Measurements from ENCODE around the gene NFIA.

The NFIA gene

GRCh38 chr1:61318319-61319125 lies 236.2 kb downstream of the NFIA start:
- DNase-seq: no peak

DNA sequence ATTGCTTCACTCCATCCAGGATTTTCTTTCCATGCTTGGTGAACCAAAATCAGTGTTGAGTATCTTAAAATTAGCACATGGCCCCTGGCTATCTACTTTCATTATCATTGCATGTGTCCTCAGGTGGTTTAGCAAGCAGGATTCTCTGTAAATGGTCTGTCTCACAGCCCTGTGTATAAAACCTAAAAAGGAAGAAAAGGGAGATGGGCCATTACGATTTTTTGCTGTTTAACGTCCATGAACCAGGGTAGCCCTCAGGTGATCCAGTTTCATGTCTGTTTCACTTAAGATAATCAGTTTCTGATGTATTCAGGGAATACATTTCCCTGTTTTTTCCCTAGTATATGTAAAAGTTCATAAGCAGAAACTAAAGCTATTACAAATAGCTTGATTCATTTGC lies 238.2 kb downstream of the NFIA start:
- no peak for DNase-seq

DNA sequence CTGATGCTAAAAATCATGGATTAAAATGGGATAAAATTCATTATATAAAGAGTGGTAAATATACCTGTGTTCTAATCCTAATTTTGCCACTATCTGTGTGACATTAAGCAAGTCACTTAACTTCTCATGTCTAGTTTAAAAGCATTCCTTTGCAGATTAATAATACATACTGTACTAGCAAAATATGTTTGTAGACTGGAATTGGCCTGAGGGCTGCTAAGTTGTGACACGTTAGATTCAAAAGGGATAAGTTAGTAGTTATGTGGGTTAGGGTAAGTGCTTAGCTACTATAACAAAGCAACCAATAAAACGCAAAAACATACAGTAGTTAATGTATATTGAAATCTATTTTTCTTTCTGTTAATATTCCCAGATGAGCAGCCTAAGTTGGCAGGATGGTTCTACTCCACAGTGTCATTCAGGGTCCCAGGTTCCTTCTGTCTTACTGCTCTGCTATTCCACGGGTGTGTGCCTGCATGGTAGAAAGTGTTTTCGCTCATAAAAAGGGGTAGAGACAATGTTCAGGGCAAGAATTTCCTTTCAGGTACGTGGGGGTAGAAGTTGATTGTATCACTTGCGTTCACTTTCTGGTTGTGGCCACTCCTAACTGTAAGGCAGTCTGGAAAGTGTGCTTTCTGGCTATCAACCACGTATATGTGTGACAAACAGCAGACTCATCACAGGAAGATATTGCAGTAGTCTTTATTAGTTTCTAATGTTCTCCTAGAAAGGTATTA lies 239.8 kb downstream of the NFIA start:
- DNase-seq: no peak

- DNase-seq: peak; percentile 94
Measured at GRCh38 chr1:61322769-61323168, 240.4 kb downstream of the NFIA start.

DNA sequence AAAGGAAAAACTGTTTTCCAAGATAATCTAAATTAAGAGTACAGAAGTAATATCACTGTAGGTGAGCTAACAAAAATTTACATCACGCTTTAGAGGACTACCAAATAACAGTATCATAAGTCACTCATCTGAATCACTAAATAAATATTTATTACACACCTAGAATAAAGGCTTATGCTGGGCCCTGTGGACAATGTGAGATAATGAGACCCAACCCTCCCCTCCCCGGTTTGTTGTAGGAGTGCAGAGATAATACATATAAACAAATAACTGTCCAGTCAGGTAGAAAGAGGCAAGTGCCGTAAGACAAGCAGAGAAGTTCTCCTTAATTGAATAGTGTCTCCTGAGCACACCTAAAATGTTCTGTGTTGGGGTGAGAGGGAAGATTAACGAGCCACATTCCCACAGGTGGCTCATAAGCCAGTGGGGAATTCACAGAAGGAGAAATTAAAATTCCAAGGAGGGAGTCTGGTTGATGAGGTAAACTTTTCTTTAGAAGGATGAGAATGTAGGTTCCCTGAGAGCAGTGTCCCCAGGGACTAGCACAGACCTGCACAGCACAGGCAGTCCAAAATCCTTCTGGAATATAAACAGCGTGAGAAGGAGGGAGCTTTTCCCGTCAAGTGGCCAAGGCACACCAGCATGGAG lies 241.4 kb downstream of the NFIA start:
- peak; percentile 76 for DNase-seq

DNA sequence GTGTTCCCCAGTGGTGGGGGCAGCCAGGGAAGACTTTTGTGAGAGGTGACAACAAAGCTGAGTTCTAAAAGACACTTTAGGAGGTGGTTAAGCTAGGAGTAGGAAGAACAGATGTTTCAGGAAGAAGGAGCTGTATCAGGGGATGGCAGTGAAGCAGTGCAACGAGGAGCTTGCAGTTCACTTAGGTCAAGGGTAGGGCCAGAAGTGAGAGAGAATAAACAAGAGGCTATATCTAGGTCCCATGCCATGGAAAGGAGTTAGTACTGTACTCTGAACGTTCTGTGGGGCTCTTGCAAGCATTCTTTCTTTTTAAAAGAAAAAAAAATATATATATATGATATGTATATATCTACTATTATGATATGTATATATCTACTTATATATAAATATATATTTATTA lies 244.4 kb downstream of the NFIA start:
- no peak for DNase-seq

DNA sequence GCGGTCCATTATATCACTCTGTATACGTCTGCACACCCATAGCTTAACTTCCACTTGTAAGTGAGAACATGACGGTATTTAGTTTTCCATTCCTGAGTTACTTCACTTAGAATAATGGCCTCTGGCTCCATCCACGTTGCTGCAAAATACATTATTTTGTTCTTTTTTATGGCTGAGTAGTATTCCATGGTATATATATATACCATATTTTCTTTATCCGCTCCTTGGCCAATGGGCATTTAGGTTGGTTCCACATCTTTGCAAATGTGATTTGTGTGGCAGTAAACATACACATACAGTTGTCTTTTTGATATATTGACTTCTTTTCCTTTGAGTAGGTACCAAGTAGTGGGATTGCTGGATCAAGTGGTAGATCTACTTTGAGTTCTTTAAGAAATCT lies 245.1 kb downstream of the NFIA start:
- DNase-seq: no peak

DNA sequence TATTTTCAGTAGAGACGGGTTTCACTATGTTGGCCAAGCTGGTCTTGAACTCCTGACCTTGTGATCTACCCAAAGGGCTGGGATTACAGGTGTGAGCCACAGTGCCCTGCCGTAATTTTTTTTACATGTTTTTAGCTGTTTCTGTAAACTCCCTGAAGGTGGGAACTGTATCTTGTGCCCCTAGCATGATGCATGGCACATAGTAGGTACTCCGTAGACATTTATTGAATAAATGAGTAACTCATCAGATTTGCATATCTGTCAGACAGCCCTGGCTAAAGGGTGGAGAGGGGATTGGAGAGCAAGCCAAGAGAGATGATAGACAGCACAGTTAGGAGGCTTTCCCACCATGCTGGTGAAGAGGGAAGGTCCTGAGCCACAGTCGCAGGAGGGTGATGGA lies 247.2 kb downstream of the NFIA start:
- no peak for DNase-seq

- no peak for DNase-seq
Measured at GRCh38 chr1:61330018-61330417, 247.7 kb downstream of the NFIA start.

DNA sequence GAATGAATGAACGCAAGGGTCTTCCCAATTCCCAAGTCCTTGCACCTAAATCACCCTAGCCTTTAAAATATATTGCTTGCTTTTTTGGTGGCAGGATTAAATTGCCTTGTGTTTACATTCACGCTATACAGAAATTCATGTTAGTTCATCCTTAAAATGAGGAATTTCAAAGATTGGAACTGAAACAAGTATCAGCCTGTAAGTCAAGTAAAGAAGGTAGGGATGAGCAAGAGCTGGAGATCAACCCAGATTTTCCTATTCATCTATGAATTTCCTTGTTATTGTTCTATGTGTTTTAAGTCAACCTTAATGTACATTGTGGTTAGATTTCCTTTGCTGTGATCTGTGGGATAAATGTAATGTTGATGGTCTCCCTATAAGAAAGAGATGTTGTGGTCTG lies 248.2 kb downstream of the NFIA start:
- DNase-seq: no peak

- no peak for DNase-seq
Measured at GRCh38 chr1:61332196-61332753, 249.9 kb downstream of the NFIA start.

GRCh38 chr1:61332796-61333195 lies 250.4 kb downstream of the NFIA start:
- DNase-seq: no peak

DNA sequence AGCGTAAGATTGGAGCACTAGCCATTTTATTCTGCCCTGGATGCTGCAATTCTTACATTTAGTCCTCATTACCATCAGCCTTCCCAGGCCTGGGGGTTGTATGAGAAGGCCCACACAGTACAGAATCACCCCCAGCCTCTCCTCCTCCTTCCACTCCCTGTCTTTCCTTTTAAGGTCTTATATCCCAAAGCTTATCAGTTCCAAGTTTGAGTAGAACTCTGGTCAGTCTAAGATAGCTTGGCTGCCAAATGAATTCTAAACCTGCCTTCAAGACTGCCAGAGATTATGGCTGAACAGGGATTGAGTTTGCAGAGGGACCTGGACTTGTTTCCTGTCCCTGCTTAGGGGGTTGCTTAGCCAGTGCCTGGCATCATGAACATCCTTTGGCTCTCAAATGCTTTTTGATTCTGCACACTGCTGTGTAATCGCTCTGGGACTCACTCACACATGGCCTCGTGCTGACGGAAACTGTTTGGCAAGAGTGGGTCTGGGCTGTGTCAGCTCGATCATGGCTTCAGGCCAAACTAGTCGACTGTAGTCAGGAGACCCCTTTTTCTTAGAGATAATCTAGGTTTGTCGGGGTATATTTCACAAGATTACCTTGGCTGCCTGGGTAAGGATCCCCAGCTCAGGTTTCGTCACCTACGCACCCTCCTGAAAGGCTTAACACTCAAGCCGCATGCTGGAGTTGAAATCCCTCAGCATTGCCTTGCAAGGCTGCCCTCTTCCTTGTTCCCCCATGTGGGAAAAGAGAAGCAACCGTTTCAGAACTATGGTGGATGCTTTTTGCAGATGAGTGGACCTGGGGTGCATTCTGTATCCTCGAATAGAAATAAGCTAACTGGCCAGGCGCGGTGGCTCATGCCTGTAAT lies 252.6 kb downstream of the NFIA start:
- DNase-seq: no peak

- no peak for DNase-seq
Measured at GRCh38 chr1:61337037-61337436, 254.7 kb downstream of the NFIA start.

GRCh38 chr1:61337441-61337951 lies 255.1 kb downstream of the NFIA start:
- no peak for DNase-seq

DNA sequence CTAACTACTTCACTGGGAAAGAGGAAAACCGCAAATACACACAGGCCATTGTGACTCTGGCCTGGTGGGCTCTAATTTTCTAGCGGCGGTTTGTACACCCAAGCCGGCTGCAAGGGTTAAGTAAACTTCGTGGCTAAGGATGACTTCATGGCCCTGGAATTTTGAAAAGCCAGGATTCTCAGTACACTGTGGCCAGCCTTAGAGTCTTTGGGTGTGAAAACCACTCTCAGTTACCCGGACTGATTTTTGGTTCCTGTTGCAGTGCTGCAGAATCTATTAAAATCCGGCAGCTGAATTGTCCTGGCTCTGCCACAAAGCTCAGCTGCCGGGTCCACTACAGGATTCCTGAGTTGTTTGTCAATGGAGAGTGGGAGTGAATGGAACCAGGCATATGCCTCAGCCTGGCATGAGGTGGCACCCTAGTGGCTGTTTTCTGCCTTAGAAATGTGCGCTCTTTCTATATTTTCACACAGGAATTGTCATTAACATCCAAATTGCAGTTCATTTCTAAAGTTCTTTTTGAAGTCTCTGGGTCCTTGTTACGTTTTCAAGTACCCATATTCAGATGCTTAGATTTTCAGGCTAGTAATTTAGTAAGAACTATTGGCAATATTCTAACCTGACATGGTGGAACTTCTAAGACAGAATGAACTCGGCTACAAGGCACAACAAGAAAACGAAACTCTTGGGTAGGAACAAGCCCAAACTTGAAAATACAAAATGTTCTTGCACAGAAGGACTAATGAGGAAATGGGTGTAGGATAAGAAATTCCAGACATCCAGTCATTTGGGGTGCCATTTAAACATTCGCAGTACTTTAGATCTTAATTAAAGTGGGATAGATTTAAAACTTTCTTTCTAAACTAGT lies 255.9 kb downstream of the NFIA start:
- peak; percentile 72 for DNase-seq

DNA sequence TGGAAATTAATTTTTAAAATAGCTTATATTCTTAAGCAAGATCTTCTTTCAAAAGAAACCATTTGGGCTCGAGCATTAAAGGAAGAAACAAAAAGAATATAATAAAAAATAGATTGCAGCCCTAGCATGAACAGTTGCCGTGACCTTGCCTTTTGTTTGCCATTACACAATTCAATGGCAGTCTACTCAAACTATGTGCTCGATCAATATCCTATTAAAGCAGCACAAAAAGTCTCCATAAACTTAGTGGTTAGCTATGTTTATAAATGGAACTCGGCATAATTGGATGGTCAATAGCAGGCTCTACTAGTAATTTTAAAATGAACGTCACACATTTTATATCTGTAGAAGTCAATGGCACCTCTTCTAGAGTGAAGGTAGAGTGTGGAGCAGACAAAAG lies 256.5 kb downstream of the NFIA start:
- peak; percentile 85 for DNase-seq

GRCh38 chr1:61341426-61341825 lies 259.1 kb downstream of the NFIA start:
- no peak for DNase-seq

DNA sequence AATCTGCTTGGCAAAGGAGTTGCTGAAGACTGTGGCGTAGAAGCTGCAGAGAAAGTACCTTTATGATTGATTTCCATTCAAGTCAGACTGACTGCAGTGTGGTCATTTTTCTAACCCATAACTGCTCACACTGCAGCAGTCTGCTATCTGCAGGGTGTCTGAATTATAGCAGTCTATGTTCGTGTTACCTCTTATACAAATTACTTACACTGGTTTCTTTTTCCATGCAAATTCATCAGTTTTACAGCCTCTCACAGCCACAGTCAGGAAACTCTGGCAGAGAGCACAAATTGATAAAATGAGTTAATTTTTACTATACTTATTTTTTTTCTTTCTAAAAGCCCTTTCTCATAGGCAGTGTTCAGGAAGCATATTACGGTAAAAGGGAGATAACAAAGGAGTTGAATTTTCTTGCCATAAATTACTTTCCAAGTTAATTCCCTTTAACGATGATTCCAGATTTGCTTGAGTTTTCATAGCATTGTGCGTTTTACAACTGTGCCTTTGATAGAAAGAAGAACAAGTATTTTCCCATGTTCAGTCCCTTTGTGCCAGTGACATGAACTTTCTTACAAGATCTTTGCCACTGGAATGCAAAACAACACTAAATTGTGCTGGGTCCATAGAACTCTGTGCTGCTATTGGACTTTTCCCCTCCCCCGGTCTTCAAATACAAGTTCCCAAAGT lies 261.5 kb downstream of the NFIA start:
- DNase-seq: no peak

DNA sequence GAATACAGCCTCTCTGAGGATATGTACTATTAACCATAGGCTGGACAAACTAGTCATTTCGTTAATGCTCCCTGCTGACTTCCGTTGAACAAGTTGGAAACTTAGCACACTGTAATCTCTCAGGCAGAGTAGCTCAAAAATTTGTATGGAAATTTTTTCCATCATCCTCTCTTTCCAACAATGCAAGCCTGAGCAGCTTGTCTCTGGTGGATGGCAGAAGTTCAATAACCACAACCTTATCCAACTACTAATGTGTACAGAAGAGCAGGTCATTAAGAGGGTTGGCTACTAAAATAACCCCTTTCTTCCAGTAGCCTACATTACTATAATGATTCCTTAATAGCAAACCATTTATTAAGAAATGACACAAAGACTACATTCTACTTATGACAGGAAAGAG lies 262.3 kb downstream of the NFIA start:
- DNase-seq: no peak

Measured in NCI-H748 treated with DMSO at 0.1 percent for 48 hours (cell line).